ENCODE results near the gene SLAMF7.
"Not testable (repeated sequence)": the region's sequence is repeated elsewhere in the genome, so short reads cannot be mapped to it uniquely, and the experiment has no call there.

Gene SLAMF7, protein sequence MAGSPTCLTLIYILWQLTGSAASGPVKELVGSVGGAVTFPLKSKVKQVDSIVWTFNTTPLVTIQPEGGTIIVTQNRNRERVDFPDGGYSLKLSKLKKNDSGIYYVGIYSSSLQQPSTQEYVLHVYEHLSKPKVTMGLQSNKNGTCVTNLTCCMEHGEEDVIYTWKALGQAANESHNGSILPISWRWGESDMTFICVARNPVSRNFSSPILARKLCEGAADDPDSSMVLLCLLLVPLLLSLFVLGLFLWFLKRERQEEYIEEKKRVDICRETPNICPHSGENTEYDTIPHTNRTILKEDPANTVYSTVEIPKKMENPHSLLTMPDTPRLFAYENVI

DNA sequence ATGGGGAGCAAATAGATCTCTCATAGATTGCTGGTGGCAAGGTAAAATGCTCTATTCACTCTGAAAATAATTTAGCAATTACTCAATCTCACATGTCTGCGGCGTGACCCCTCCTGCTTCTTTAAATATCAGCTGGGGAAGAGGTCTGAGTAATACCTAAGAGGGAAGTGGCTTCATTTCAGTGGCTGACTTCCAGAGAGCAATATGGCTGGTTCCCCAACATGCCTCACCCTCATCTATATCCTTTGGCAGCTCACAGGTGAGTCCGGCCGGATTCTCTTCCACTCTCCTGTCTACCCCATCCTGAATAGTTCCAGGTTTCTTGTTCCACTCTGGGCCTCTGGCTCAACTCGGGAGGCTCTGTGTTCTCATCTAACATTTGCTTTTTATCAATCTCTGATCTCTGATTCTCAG lies at the start of gene SLAMF7:
Gene SLAMF7 (plus strand): TSS at position 150 of the 414 bp plus-strand sequence. CDS start 55 bp downstream, at position 205.
- no peak within 1 kb of the TSS for H3K27ac ChIP-seq
- TF ChIP-seq CTCF (IDR thresholded peaks at IDR 0.05) (no peak), ZFX (IDR thresholded peaks at IDR 0.05; ENCODE audit: borderline replicate concordance) (no peak)

- not testable (repeated sequence) for H3K27ac ChIP-seq
Observed at GRCh38 chr1:160692390-160692789, 46.7 kb upstream of the SLAMF7 start.

DNA sequence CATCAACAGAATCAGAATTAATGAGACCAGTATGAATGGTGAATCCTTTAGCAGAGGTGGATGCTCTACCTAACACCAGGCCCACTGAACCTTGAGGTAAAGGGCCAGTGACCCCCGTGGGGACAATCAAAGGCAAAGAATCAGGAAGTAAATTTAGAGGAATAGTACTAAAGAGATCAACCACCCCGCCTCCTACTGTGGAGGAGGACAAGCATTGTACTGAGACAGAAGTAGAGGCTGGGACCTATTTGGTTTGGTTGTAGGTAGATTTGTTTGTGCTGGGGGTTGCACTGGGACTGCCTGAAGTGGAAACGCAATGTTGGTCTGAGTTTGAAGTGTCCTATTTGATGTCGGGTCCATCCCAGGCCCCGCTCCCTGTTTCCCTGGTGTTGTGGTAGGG lies 36.9 kb upstream of the SLAMF7 start:
- no peak overlapping the region for H3K27ac ChIP-seq
- TF ChIP-seq CTCF (IDR thresholded peaks at IDR 0.05) (no peak), ZFX (IDR thresholded peaks at IDR 0.05; ENCODE audit: borderline replicate concordance) (no peak)

DNA sequence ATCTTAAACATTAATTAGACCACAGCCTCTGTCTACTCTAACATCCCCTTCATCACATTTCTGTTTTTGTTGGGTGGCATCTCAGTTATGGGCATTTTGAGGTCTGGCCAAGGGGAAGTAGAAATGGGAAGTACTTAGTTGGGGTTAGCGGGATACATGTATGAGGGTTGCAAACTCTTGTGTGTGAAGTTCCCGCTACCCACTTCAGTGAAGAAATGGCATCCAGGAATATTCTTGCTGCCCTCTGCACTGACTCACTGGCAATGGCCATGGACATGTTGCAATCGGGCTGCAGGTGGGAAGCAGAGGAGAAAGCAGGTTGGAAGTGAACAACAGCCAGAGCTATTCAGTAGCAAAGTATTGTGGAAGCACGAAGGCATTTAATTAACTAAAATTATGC lies 34.8 kb upstream of the SLAMF7 start:
- no peak for TF ChIP-seq CTCF (IDR thresholded peaks at IDR 0.05)
- TF ChIP-seq ZFX (IDR thresholded peaks at IDR 0.05; ENCODE audit: borderline replicate concordance): no peak
- no peak overlapping the region for H3K27ac ChIP-seq

DNA sequence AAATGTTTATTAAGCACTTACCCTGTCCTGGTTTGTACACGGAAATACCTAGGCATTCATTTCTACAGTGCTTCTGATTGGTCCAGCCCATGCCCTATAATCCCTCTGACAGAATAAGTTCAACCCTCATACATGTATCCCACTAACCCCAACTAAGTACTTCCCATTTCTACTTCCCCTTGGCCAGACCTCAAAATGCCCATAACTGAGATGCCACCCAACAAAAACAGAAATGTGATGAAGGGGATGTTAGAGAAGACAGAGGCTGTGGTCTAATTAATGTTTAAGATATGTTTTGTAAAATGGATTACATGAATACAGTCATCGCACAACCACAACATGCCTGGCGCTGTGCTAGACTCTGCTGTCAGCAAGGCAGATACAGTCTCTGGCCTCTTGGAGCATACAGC lies 33.8 kb upstream of the SLAMF7 start:
- H3K27ac ChIP-seq: not testable (repeated sequence)

DNA sequence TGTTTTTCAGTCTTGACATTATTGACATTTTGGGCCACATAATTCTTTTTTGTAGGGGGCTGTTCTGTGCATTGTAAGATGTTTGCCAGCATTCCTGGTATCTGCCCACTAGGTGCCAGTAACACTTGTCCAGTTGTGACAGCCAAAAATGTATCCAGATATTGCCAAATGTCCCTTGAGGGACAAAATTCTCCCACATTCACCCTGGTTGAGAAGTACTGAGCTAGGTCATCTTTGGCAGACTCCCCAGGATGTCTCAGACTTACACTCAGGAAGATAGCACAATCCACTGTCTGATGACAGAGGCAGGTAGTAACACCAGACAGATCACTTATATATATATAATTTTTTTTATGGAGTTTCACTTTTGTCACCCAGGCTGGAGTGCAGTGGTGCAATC lies 33.3 kb upstream of the SLAMF7 start:
- TF ChIP-seq CTCF (IDR thresholded peaks at IDR 0.05): no peak
- no peak for TF ChIP-seq ZFX (IDR thresholded peaks at IDR 0.05; ENCODE audit: borderline replicate concordance)
- no peak overlapping the region for H3K27ac ChIP-seq

- TF ChIP-seq ZFX (IDR thresholded peaks at IDR 0.05; ENCODE audit: borderline replicate concordance): no peak
- TF ChIP-seq CTCF (IDR thresholded peaks at IDR 0.05): no peak
- no peak overlapping the region for H3K27ac ChIP-seq
Observed at GRCh38 chr1:160706526-160707235, 32.4 kb upstream of the SLAMF7 start.

DNA sequence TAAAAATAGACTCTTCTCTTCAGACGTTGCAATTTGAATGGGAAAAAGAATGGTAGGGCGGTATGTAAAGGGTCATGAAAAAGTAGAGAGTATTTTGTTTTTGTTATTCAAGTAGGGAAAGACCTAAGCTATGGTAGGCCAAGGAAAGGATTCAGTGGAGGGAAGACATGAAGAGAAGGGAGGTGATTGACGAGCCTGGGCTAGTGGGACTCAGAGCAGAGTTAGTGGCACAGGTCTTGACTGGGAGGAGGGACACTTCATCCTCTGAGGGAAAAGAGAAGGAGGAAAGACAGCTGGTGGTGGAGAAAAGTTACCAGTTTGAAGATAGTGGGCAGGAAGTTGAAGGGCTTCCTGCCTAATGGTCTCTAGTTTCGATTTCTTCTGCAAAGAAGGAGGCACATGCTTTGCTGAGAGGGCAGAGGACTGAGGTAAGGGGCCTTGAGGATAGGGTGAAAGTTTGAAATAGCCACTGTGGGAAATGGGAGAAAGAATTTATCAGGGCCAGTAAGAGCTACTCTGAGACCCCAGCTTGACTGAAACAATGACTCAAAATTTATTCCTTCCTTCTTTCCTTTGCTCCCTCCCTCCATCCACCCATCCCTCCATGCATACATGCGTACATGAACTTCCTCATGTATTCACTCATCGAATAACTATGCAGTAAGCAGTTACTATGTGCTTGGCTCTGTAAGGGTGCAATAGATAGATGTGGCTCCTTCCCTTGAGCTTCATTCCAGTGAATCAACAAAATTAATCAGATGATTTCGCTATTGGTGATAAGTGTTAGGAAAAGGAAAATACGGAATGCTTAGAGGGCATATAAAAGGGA lies 31.6 kb upstream of the SLAMF7 start:
- TF ChIP-seq CTCF (IDR thresholded peaks at IDR 0.05) (no peak), ZFX (IDR thresholded peaks at IDR 0.05; ENCODE audit: borderline replicate concordance) (no peak)
- no peak overlapping the region for H3K27ac ChIP-seq

Measured in 22Rv1 (cell line).